ENCODE data around the gene NT5DC1. TPM values are rescaled to one million over a fixed set of nuclear protein-coding genes. Genes with fewer than 3 reads are reported as not detected.

Gene NT5DC1
- total and polyA plus RNA-seq, 10 of the 15 experiments (the other 5 are each of a cell fraction or from before 2014, with no cell fraction given): 40.8 to 140 (median 66.8) TPM

- Histone ChIP-seq H3K4me3 (no peak overlapping the region), H3K4me1 (ENCODE audit: control insufficient read depth, insufficient read depth, low read length) (no peaks in the 10 kb centered on the region; the same call in 1 of the 2 replicates), H3K27me3 (replicated peaks in 1 of 2; ENCODE audit: control insufficient read depth in 2 of 2, insufficient read depth in 2 of 2, low read length in 1 of 2) (no peaks in the 10 kb centered on the region), H3K4me2 (ENCODE audit: control insufficient read depth, insufficient read depth) (no peak overlapping the region), H3K9me3 (replicated peaks; ENCODE audit: control insufficient read depth, insufficient read depth, low read length) (no peaks in the 10 kb centered on the region), H3K9ac (ENCODE audit: control insufficient read depth, insufficient read depth, low read length) (no peak overlapping the region), H3K27ac (ENCODE audit: control insufficient read depth, insufficient read depth) (no peak overlapping the region), H2AFZ (ENCODE audit: control insufficient read depth, low read depth, low read length) (no peak overlapping the region), H3K79me2 (ENCODE audit: control insufficient read depth, insufficient read depth, low read length) (no peaks in the 10 kb centered on the region), H4K20me1 (ENCODE audit: control insufficient read depth, insufficient read depth) (no peaks in the 10 kb centered on the region), H3K36me3 (ENCODE audit: control insufficient read depth in 2 of 2, insufficient read depth in 2 of 2, low read length in 1 of 2) (peaks cover 0 to 3% of the 10 kb centered on the region in 2 experiments; a peak in 1 of 4 replicates)
- FAIRE-seq: no peak
- TF ChIP-seq, protein P1, sequence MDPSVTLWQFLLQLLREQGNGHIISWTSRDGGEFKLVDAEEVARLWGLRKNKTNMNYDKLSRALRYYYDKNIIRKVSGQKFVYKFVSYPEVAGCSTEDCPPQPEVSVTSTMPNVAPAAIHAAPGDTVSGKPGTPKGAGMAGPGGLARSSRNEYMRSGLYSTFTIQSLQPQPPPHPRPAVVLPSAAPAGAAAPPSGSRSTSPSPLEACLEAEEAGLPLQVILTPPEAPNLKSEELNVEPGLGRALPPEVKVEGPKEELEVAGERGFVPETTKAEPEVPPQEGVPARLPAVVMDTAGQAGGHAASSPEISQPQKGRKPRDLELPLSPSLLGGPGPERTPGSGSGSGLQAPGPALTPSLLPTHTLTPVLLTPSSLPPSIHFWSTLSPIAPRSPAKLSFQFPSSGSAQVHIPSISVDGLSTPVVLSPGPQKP (IDR thresholded peaks at IDR 0.05; ENCODE audit: low read depth, low read length): no peak
- no peak for TF ChIP-seq TAF1 (IDR thresholded peaks at IDR 0.05; ENCODE audit: borderline replicate concordance, low read depth, low read length)
- TF ChIP-seq ATF2 (IDR thresholded peaks at IDR 0.05; ENCODE audit: low read length): no peak
- TF ChIP-seq BACH1 (IDR thresholded peaks at IDR 0.05; ENCODE audit: borderline replicate concordance): no peak
- no peak for TF ChIP-seq RBBP5 (conservative IDR thresholded peaks at IDR 0.05)
- no peak for TF ChIP-seq PAX8 (IDR thresholded peaks at IDR 0.05)
- no peak for TF ChIP-seq IRF3 (IDR thresholded peaks at IDR 0.05)
- TF ChIP-seq SMAD1 (IDR thresholded peaks at IDR 0.05; ENCODE audit: low read depth, partially characterized antibody): no peak
- no peak for TF ChIP-seq NRF1 (conservative IDR thresholded peaks at IDR 0.05; ENCODE audit: low read depth, low read length)
- TF ChIP-seq, protein P2, sequence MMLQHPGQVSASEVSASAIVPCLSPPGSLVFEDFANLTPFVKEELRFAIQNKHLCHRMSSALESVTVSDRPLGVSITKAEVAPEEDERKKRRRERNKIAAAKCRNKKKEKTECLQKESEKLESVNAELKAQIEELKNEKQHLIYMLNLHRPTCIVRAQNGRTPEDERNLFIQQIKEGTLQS (IDR thresholded peaks at IDR 0.05; ENCODE audit: borderline replicate concordance, extremely low read depth, low read depth, low read length): no peak
- TF ChIP-seq NFYA (IDR thresholded peaks at IDR 0.05; ENCODE audit: borderline replicate concordance, low read depth, low read length): no peak
- no peak for TF ChIP-seq KAT2A (conservative IDR thresholded peaks at IDR 0.05; ENCODE audit: control insufficient read depth, low read depth, low read length)
- TF ChIP-seq CHD4 (IDR thresholded peaks at IDR 0.05): no peak
- TF ChIP-seq KDM1A (IDR thresholded peaks at IDR 0.05; ENCODE audit: borderline replicate concordance): no peak
- TF ChIP-seq SIX5 (IDR thresholded peaks at IDR 0.05; ENCODE audit: low read depth, low read length, severe bottlenecking): no peak
- TF ChIP-seq PAX5 (IDR thresholded peaks at IDR 0.05; ENCODE audit: borderline replicate concordance, low read depth, low read length): no peak
- TF ChIP-seq RAD51 (IDR thresholded peaks at IDR 0.05): no peak
- ChIA-PET RAD21 (ENCODE audit: unreplicated experiment) (interaction anchor here (2.4 kb wide), 1 partner anchor 10 kb away, joined by 7 read pairs; no protein-coding TSS in a partner anchor), POLR2A (interaction anchor here (0.6 to 1.0 kb wide), 2 partner anchors 11 to 46 kb away, joined by 3 read pairs; partner anchors contain the start of gene TSPYL4), SMC1A (ENCODE audit: uncharacterized antibody, unreplicated experiment) (interaction anchor here (0.7 to 1.9 kb wide), 7 partner anchors 8 to 70 kb away, joined by 3 to 5 read pairs (median 3); no protein-coding TSS in a partner anchor), CTCF (interaction anchor here (5.0 kb wide), 1 partner anchor 9 kb away, joined by 45 read pairs; no protein-coding TSS in a partner anchor)
- no TSS peak for BruUV-seq (replicated peaks)
- intact Hi-C loops (cut with micrococcal nuclease; ENCODE audit: unreplicated experiment): no loop called here
- no peak for DNase-seq (ENCODE audit: low read depth, low spot score)
- 82% methylated on average over 4 of the region's 4 CpGs for WGBS (ENCODE audit: insufficient coverage, insufficient replicate concordance, low lambda C conversion rate, missing lambda C conversion rate)
- in situ Hi-C loops (cut with MboI): no loop called here
- ATAC-seq: no peak
Measured at GRCh38 chr6:116208056-116208785, 107.6 kb downstream of the NT5DC1 start.

Measured in GM12878 (cell line).